OCI-LY1 (cell line): Measurements from ENCODE around the gene SLC4A7.
"Not testable (repeated sequence)": the region's sequence is repeated elsewhere in the genome, so short reads cannot be mapped to it uniquely, and the experiment has no call there.

Source experiments
- H2AFZ ChIP-seq: fragments of 200-600 bp; sonication (generic), shearing (Covaris generic); 2 replicates; pipeline ENCODE4 v1.6.0; 2014; ENCODE audit warnings: antibody characterized with exemption, mild to moderate bottlenecking, low read length
- H3F3A ChIP-seq: fragments of 200-600 bp; sonication (generic), shearing (Covaris generic); 2 replicates; pipeline ENCODE4 v1.6.0; 2014; ENCODE audit warnings: mild to moderate bottlenecking, antibody characterized with exemption, low read length, moderate library complexity; ENCODE audit not compliant: insufficient read depth
- H3K27ac ChIP-seq: fragments of 200-600 bp; sonication (generic); 2 replicates; pipeline ENCODE4 v1.5.1; 2014; ENCODE audit warnings: low read length, mixed run types, mild to moderate bottlenecking, low read depth; ENCODE audit not compliant: poor library complexity, severe bottlenecking
- H3K27me3 ChIP-seq: fragments of 200-600 bp; sonication (generic); 2 replicates; pipeline ENCODE4 v1.6.0; 2014; ENCODE audit warnings: antibody characterized with exemption, mild to moderate bottlenecking, low read length, moderate library complexity; ENCODE audit not compliant: insufficient read depth
- H3K36me3 ChIP-seq: fragments of 200-600 bp; sonication (generic); 2 replicates; pipeline ENCODE4 v1.6.1; 2014; ENCODE audit warnings: mild to moderate bottlenecking, antibody characterized with exemption, low read length, moderate library complexity, mixed read lengths; ENCODE audit not compliant: insufficient read depth
- H3K4me1 ChIP-seq: fragments of 200-600 bp; sonication (generic); 2 replicates; pipeline ENCODE4 v1.5.1; 2014; ENCODE audit warnings: mild to moderate bottlenecking, low read length, moderate library complexity; ENCODE audit not compliant: insufficient read depth, severe bottlenecking
- H3K4me2 ChIP-seq: fragments of 200-600 bp; sonication (generic), shearing (Covaris generic); 2 replicates; pipeline ENCODE4 v1.6.1; 2014; ENCODE audit warnings: low read length
- H3K4me3 ChIP-seq: fragments of 200-600 bp; sonication (generic); 2 replicates; pipeline ENCODE4 v1.5.1; 2014; ENCODE audit warnings: low read length, low read depth, mild to moderate bottlenecking, mixed read lengths; ENCODE audit not compliant: poor library complexity, severe bottlenecking
- H3K79me2 ChIP-seq: fragments of 200-600 bp; shearing (Covaris generic); 2 replicates; pipeline ENCODE4 v1.6.1; 2016; ENCODE audit warnings: mixed run types, low read length, mixed read lengths; ENCODE audit not compliant: insufficient read depth
- H3K9ac ChIP-seq: fragments of 200-600 bp; sonication (generic), shearing (Covaris generic); 2 replicates; pipeline ENCODE4 v1.6.1; 2014; ENCODE audit warnings: mild to moderate bottlenecking, low read length, mixed read lengths
- H3K9me2 ChIP-seq: fragments of 200-600 bp; sonication (generic), shearing (Covaris generic); 2 replicates; pipeline ENCODE4 v1.6.1; 2014; ENCODE audit warnings: low read depth, mild to moderate bottlenecking, low read length, mixed read lengths
- H3K9me3 ChIP-seq: fragments of 200-600 bp; shearing (Covaris generic); 2 replicates; pipeline ENCODE4 v1.6.1; 2014; ENCODE audit warnings: low read length, mixed read lengths
- H4K20me1 ChIP-seq: fragments of 200-600 bp; sonication (generic), shearing (Covaris generic); 2 replicates; pipeline ENCODE4 v1.6.0; 2016; ENCODE audit warnings: mild to moderate bottlenecking, low read length; ENCODE audit not compliant: insufficient read depth
- CTCF ChIP-seq: fragments of 200-600 bp; sonication (generic), shearing (Covaris generic); IDR thresholded peaks from 2 replicates; pipeline ENCODE4 v1.5.1; 2017; ENCODE audit warnings: mild to moderate bottlenecking, antibody characterized with exemption, low read length, moderate library complexity, mixed read lengths
- EZH2 ChIP-seq: fragments of 200-600 bp; sonication (generic), shearing (Covaris generic); IDR thresholded peaks from 2 replicates; pipeline ENCODE4 v1.8.0; 2017; ENCODE audit warnings: borderline replicate concordance, mixed run types, mild to moderate bottlenecking, antibody characterized with exemption, low read length, moderate library complexity, mixed read lengths

The SLC4A7 gene

GRCh38 chr3:27333843-27334242 is 150.3 kb downstream of the SLC4A7 start:
- no peaks in the 10 kb centered on the region for H4K20me1 ChIP-seq
- no peaks in the 10 kb centered on the region for H3K36me3 ChIP-seq
- TF ChIP-seq CTCF (no peak), EZH2 (no peak)
- H3F3A ChIP-seq, result no peaks in the 10 kb centered on the region
- no peak overlapping the region for H3K9ac ChIP-seq
- H3K9me2 ChIP-seq, result no peaks in the 10 kb centered on the region
- no peak overlapping the region for H3K4me3 ChIP-seq
- H2AFZ ChIP-seq, result no peak overlapping the region
- H3K27ac ChIP-seq, result no peak overlapping the region
- H3K4me1 ChIP-seq, result no peaks in the 10 kb centered on the region
- H3K9me3 ChIP-seq, result no peaks in the 10 kb centered on the region
- no peak overlapping the region for H3K4me2 ChIP-seq
- no peaks in the 10 kb centered on the region for H3K79me2 ChIP-seq
- no peaks in the 10 kb centered on the region for H3K27me3 ChIP-seq

GRCh38 chr3:27328982-27329762 is 155.0 kb downstream of the SLC4A7 start:
- not testable (repeated sequence) for H3K27me3 ChIP-seq, H3K79me2 ChIP-seq, H3F3A ChIP-seq, H3K27ac ChIP-seq, H2AFZ ChIP-seq, H3K36me3 ChIP-seq, H3K4me3 ChIP-seq, H3K9ac ChIP-seq, H3K9me2 ChIP-seq, H4K20me1 ChIP-seq, H3K4me1 ChIP-seq, H3K4me2 ChIP-seq, H3K9me3 ChIP-seq

- H3K27ac ChIP-seq, result no peak overlapping the region
These were observed 157.3 kb downstream of the SLC4A7 start for GRCh38 chr3:27326629-27327545.

More at GRCh38 chr3:27326629-27327545, 157.3 kb downstream of the SLC4A7 start:
- Histone ChIP-seq H3K9ac (no peak overlapping the region), H3K9me2 (no peaks in the 10 kb centered on the region), H3K4me1 (no peaks in the 10 kb centered on the region), H4K20me1 (no peaks in the 10 kb centered on the region), H3K9me3 (no peaks in the 10 kb centered on the region), H3K4me3 (no peak overlapping the region), H2AFZ (no peak overlapping the region), H3K79me2 (no peaks in the 10 kb centered on the region), H3K4me2 (no peak overlapping the region), H3K27me3 (no peaks in the 10 kb centered on the region), H3F3A (no peaks in the 10 kb centered on the region), H3K36me3 (no peaks in the 10 kb centered on the region)
- no peak for TF ChIP-seq CTCF
